Retina (tissue), 1 donor: ENCODE results near the gene SOX1.

ENCODE experiments used
- DNase-seq: peaks from one replicate; pipeline ENCODE4 v3.0.0-alpha.2; 2016

The SOX1 gene

GRCh38 chr13:112111239-112111857 lies 44.4 kb downstream of the SOX1 start:
- no peak for DNase-seq

- DNase-seq = no peak
Observed at GRCh38 chr13:112112534-112113276, 45.8 kb downstream of the SOX1 start.

DNA sequence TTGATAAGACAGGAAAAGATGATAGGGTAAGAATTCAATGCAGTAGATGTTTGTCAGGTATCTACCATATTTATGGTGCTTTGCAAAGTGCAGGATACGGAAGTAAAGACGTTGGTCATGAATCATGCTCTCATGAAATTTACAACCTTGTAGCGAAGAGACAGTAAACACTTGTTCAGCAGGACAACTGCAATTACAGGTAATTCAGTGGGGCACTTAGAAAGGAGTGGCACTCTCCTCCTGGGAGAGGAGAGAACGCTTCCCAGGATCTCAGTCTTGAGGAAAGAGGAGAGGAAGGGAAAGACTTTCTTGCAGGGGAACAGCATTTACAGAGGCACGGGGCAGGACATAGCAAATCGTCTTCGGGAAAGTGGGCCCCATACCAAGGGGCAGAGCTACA lies 46.4 kb downstream of the SOX1 start:
- no peak for DNase-seq

GRCh38 chr13:112113851-112114250 lies 46.9 kb downstream of the SOX1 start:
- DNase-seq = no peak

GRCh38 chr13:112114391-112114790 lies 47.4 kb downstream of the SOX1 start:
- no peak for DNase-seq

DNA sequence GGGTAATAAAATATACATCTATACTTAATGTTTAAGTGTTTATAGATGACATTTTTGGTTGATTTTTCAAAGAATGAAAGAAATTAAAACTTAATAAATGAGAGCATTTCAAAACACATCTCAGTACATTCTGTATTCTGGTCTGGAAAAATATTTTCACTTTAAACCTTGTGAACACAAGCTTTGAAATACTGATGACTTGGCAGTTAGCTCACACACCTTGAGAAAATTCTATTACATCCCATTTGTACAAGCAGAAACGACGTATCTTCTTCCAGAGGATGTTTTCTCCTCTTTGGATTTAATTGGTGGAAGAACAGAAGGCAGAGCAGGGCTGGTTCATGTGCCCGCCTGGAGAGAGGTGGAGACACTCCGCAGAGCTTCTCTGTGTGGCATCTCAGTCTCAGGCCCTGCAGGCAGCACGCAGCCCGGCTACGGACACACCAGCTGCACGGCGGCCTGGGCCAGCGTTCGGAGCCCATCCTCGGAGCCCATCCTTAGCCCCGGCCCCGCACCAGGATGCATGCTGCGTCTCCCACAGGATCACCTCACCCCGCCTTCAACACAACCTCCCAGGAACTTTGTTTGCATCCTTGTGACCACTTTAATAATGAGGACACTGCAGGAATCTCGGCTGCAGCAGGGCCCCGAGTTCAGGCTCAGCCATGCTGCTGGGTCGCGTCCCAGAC lies 48.6 kb downstream of the SOX1 start:
- DNase-seq = no peak

- DNase-seq = no peak
Observed at GRCh38 chr13:112116187-112116950, 49.4 kb downstream of the SOX1 start.

DNA sequence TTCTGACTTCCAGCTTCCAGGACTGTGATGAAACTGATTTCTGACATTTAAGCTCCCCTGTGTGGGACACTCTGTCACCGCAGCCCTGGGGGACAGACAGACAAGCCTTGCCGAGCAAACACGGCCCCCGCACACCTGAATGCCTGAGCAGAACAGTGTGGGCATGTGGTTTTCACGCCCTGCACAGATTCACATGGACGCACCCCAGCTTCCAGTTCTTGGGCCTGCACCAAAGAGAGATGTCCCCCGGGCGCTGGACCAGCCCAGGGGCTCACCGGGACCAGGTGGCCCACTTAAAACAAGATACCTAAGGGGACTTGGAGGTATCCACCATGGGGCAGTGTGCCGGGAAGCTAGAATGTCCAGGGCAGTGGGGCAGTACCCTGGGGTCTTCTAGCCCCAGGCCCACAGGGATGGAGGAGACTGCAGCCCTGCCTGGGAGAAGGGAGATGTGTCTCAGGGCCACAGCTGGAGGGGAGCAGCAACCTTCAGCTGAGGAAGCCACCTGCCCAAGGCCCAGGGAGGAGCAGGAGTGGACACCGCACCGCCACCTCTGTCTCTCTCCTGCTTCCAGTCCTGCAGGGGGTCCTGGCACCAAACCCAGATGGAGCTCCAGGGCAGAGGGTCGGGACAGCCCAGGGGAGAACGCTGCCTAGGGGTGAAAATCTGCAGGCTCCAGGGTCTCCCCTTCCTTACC lies 50.5 kb downstream of the SOX1 start:
- DNase-seq = no peak

GRCh38 chr13:112117955-112118302 lies 51.0 kb downstream of the SOX1 start:
- DNase-seq = no peak

DNA sequence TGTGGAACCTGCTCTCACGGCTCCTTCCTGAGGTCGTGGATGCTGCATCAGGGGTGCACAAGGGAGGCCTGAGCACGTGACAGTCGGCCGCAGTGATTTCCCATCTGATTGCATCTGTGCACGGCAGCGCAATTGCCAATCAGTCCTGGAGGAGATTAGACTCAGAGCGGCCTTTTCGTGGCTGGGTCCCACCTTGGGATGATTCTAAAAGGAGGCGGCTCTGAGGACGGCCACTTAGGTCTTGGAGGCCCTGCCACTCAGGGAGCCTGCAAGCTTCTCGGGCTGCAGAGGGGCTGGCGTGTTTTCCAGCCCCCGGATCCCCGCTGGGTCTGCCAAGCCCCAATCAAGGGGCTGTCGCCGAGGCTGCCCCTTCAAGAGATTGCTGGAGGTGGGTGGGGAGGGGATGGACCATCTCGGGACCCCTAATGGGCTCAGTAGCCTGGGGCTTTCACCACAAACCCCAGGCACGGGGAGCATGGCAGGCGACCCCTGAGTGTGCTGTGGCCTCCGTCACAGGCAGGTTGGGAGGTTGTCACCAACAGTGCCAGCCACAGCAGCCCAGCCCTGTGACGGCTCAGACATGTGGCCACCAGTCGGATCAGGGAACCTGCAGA lies 51.6 kb downstream of the SOX1 start:
- DNase-seq = no peak

DNA sequence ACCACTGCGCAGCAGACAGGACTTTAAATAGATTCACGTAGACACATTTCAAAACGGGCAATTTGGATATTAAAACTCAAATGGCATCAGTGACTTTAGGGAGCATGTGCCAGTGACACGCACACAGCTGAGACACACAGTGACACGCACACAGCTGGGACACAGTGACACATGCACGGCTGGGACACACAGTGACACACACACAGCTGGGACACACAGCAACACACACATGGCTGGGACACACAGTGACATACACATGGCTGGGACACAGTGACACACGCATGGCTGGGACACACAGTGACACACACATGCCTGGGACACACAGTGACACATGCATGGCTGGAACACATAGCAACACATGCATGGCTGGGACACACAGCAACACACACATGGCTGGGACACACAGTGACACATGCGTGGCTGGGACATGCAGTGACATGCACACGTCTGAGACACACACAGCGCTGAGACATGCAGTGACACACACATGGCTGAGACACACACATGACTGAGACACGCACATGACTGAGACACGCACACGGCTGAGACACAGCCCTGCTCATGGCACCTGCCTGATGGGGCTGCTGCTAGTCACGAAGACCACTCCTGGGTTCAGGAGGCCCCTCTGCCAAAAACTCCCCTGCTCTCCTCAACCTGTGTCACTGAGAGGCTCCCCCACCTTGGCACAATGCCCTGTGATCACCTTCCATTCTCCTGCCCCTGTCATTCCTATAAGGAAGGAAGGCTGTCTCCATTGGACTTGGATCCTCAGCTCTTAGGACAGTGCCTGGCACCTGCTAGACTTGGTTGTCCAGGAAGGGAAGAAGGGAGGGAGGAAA lies 52.5 kb downstream of the SOX1 start:
- DNase-seq = no peak

- DNase-seq = no peak
Observed at GRCh38 chr13:112120031-112120373, 53.1 kb downstream of the SOX1 start.
